GM18508 (cell line): ENCODE results near the gene MARK2.

ENCODE experiments used
- ATAC-seq: cut with Tn5 transposase; IDR thresholded peaks from one replicate; pipeline ENCODE4 v1.9.1; 2021; ENCODE audit warnings: moderate number of reproducible peaks; ENCODE audit not compliant: insufficient read depth, unreplicated experiment

Gene MARK2

DNA sequence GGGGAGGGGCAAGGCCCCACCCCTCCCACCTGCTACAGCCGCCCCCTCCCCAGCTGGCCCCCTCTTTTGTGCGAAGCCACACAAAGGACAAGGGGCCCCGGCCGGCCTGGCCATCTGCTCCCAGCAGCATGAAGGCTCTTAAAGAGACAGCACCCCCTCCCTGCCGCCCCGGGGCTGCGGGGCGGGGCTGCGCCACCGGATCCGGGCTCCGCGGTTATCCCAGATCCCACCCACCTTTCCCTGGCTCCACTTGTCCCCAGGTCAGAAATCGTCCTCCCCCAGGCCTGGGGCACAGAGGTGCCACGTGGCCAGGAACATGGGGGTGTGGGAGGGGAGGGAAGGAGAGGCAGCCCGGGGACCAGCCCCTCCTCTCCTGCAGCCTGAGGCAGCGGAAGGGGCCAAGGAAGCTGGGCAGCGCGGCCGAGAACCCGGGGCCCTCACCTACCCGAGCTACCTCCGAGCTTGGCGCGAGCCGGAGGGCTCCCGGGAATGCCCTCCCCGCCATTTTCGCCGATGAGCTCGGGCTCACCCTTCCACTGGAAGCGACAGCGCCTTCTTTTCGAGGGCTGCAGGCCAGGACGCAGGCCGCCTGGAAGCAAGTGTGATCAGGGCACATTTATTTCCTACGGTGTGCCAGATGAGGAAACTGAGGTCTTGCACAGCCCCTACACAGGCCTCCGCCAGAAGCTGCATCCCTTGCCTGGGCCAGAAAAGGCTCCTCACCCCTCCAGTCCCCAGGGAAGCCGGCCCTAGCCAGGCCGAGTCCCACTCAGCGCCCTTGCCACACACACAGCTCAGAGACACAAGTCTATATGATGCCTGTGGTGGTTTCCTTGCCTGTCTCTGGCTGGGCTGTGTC is 80.6 kb downstream of the MARK2 start:
- ATAC-seq = no peak

- ATAC-seq = no peak
Measured at GRCh38 chr11:63920126-63920938, 81.4 kb downstream of the MARK2 start.

GRCh38 chr11:63920939-63921417 is 82.1 kb downstream of the MARK2 start:
- ATAC-seq = no peak

- ATAC-seq = no peak
Measured at GRCh38 chr11:63922673-63923192, 83.8 kb downstream of the MARK2 start.

- no peak for ATAC-seq
Measured at GRCh38 chr11:63923319-63923718, 84.4 kb downstream of the MARK2 start.

GRCh38 chr11:63929616-63930015 is 90.7 kb downstream of the MARK2 start:
- no peak for ATAC-seq

GRCh38 chr11:63931045-63931444 is 92.1 kb downstream of the MARK2 start:
- no peak for ATAC-seq

DNA sequence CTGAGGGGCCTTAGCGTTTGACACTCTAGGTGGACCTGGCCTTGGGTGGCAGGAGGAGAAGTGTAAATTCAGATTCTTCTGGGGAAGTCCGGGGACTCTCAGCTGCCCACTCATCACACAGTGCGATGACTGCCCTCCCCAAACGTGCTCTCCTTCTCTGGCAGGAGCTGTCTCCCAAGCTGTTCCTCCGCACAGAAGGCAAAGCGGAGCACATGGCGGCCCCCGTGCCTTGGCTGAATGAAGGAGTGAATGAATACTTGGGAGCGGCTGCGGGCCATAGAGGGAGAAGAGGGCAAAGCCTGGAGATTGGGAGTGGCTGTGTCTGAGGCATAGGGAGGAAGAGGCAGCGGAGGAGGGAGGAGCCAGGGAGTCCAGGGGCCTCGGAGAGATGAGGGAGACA is 93.0 kb downstream of the MARK2 start:
- ATAC-seq = no peak

- no peak for ATAC-seq
Measured at GRCh38 chr11:63933459-63933858, 94.5 kb downstream of the MARK2 start.

DNA sequence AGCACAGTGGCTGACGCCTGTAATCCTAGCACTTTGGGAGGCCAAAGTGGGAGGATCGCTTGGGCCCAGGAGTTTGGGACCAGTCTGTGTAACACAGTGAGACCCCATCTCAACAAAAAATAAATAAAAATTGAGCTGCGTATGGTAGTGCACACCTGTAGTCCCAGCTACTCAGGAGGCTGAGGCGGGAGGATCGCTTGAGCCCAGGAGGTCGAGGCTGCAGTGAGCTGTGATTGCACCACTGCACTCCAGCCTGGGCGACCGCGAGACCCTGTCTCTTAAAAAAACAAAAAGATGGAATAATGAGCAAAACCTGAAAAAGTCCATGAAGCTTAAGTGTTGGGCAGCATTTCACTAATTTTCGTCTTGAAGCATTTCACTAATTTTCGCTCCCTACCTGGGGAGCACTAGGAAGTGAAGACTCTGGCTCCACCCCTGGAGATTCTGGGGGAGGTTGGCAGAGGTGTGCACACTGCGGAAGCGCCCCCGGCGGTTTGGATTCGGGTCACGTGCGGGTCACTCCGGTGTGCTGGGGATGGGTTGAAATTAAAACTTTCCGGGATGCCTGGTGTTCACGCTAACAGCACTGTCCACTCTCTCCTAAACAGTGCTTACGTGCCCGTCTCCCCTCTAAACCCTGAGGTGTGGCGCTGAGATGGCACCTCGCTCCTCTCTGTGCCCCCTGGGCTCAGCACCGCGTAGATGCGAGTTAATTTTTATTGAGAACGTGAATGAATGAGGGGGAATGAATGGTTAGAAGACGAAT is 99.0 kb downstream of the MARK2 start:
- no peak for ATAC-seq

DNA sequence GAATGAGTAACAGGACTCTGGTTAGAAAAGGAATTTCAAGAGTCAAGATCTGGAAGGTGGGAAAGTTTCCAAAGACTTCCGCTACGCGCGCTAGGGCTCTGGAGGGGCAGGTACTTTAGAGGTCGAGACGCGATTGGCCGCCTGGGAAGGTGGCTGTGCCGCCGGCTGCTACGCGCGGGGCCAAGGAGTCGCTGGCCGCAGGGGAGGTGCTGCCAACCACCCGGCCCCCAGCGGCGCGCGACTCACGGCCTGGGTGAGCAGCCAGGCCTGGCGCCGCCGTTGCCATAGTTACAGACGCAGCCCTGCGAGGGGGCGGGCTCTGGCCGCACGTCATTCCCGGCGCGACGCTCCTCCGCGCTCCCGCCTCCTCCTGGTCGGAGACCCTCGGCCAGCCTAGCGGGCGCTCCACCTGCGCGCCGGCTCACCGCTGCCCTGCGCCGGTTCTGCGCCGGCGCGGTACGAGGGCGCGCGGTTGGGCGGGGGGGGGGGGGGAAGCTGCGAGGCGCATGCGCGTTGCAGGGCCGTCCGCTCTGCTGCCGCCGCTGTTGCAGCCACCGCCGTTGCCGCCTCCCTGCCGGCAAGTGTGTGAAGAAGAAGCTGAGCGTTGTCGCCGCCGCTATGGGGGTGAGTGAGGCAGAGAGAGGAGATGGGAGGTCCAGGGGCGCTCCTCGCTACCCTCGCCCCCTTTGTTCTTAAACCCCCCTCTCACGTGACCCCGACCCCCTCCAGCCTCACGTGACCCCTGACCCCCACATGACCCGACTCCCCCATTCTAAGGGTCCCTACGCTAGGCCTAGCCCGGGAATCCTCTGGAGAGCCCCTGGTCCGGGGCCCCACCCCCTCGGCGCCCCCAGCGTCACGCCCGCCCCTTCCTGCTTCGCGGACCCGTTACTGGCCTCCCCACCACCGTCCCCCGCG is 99.8 kb downstream of the MARK2 start, which contains the start of gene NAA40:
Gene NAA40 (plus strand): TSS at position 524 of the 918 bp plus-strand sequence. CDS start 95 bp downstream, at position 619.
- ATAC-seq = peak; percentile 71

DNA sequence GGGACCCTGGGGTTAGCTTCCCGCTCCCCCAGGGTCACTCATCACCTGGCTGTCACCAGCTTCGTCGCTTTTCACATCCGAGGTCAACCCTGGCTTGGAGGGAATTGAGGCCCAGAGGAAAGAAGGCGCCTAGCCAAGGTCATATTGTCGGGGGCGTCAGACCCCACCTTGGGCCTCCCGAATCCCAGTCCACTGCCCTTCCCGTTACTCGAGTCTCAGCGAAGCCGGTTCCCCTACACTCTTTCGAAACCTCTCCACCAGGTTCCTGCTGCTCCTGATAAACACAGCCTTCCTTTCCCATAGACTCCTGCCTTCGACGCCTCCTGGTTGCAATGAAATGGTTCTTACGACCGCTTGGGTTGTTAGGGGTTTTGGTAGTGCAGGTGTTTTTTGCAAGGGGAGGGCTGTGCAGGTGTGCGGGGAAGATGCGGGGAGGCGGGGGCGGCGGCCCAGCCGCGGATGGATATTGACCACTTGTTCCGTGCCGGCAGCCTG is 100.5 kb downstream of the MARK2 start:
- ATAC-seq = no peak

DNA sequence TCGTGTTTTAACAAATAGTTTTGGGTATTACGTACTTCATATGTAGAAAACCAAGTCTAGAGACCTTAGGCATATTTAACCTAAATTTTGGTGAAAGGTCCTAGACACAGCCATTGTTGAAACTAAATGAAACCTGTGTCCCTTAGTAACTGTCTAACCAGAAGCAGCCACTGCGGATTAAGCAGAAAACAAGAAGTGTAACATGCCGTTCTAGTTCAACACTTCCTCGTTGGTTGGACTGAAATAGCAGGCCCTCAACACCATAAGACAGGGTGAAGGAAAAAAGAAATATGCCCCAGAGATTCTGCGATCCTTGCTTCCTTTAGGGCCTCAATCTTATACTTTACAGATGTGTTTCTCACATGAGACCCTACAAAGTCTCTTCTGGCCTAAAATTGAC is 101.9 kb downstream of the MARK2 start:
- ATAC-seq = no peak

DNA sequence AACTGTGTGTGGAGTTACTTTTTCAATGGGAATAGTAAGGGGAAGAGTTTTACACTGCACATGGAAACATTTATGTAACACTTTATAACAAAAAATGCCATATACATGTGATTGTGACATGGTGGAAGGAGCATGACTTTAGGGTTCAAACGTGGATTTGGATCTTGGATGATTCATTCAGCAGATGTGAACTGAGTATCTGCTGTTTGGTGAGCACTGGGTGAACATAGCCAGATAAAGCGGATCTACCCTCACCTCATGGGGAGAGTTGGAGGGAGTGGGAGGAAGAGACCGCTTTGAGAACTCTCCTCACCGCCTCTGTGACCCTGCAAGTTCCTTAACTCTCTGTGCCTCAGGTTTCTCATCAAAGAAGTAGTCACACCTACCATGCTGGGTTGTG is 103.0 kb downstream of the MARK2 start:
- ATAC-seq = no peak

DNA sequence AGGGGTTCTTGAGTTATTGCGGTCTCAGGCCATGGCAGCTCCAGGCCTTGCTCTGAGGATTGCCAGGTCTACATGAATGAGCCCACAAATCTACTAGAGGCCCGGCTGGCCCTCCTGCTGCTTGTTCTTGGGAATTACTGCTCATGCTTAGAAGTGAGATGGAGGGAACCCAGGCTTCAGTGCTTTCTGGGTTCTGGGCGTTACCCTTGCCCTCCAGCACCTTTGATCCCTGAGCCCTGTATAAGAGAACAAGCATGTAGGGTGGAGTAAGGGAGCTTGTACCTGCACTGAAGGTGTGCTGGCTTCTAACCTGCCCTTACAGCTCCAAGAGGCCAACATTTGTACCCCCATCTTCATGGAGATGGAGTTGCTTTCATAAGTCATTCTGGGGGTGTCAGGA is 103.9 kb downstream of the MARK2 start:
- no peak for ATAC-seq

DNA sequence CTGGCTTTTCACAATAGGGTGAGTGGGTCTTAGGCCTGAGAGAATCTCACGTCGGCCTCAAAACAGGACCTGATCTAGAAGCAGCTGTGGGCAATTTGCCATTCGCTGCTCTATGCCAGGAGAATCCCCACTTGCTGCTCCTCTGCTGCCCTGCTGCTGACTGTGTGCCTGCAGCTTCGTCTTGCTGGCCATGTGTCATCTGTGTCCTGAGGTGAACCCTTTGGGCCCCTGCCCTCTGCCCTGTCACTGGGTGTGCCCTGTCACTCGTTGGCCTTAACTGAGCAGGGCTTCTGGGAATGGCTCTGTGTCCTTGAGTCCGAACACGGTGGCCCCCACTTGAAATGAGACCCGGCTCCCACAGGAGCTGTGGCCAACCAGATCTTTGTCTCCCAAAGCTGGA is 106.1 kb downstream of the MARK2 start:
- no peak for ATAC-seq

DNA sequence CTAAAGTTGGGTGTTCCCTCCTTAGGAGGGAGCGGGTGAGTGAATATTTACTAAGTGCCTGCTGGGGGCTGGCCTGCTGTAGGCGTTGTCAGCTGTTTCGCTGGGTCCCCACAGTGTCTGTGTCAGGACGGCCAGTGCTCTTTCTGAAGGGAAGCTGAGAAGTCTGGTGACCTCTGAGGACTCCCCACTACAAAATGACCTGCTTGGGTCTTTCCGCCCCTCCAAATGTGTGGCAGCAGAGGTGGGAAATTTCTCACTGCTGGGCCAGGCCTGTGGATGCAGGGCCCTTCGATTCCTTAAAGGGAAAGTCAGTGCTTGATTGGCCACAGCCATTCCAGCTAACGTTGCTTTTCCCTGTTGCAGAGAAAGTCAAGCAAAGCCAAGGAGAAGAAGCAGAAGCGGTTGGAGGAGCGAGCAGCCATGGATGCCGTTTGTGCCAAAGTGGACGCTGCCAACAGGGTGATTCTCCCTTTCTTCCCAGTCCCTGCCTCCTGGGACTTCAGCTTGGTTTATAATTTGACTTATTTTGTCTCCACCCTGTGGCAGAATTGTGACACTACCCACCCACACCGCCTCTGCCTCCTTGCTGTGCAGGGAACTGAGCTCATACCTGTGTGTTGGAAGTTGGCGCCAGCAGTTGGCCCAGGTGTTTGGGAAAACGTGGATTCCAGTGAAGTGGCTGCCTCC is 106.7 kb downstream of the MARK2 start:
- ATAC-seq = no peak

- no peak for ATAC-seq
Measured at GRCh38 chr11:63951779-63952536, 113.0 kb downstream of the MARK2 start.
